H1 (cell line): ENCODE data around the gene C11orf65. TPM values are rescaled to one million over a fixed set of nuclear protein-coding genes. Genes with fewer than 3 reads are reported as not detected.

Experiments
- ATF2 ChIP-seq: IDR thresholded peaks from 2 replicates; pipeline ENCODE4 v1.6.1; 2012; ENCODE audit warnings: low read length, inconsistent platforms
- PHF8 ChIP-seq: fragments of 200-600 bp; sonication (generic); conservative IDR thresholded peaks from 2 replicates; pipeline ENCODE4 v1.7.1; 2012; ENCODE audit warnings: low read depth, mild to moderate bottlenecking, inconsistent platforms, low read length, moderate library complexity
- POLR2A ChIP-seq, 2 experiments: IDR thresholded peaks; 1 replicate in 1 of 2; 2 replicates in 1 of 2; pipeline ENCODE4 v1.6.1; 2011; ENCODE audit warnings: low read depth in 2 of 2, low read length in 2 of 2, mild to moderate bottlenecking in 2 of 2; ENCODE audit errors: control extremely low read depth in 1 of 2
- RAD21 ChIP-seq, 2 experiments: IDR thresholded peaks in 1 of 2; conservative IDR thresholded peaks in 1 of 2; 2 replicates each; pipeline ENCODE4 v1.6.1; 2011; ENCODE audit warnings: low read depth in 2 of 2, low read length in 2 of 2, improper control_type of control experiment in 1 of 2, inconsistent platforms in 1 of 2, mild to moderate bottlenecking in 1 of 2, moderate library complexity in 1 of 2
- SRF ChIP-seq: IDR thresholded peaks from 2 replicates; pipeline ENCODE4 v1.6.1; 2011; ENCODE audit warnings: mild to moderate bottlenecking, low read depth, low read length, moderate library complexity
- TEAD4 ChIP-seq: IDR thresholded peaks from 2 replicates; pipeline ENCODE4 v1.6.1; 2012; ENCODE audit warnings: low read depth, low read length, inconsistent platforms, mixed read lengths
- polyA plus RNA-seq, 7 experiments: library from polyadenylated mRNA; depleted of rRNA in 3 of 7; stranded (reverse) in 5 of 7; unstranded in 2 of 7; fragments of >200 nt in 5 of 7; fragments of 200-250 nt in 2 of 7; gene quantifications; 1 replicate in 5 of 7; 2 replicates in 1 of 7; 4 replicates in 1 of 7; pipeline versions ENCODE4 v1.2.1 to v1.2.3, GENCODE V29; 2011 to 2013; ENCODE audit warnings: missing spikeins in 2 of 7, mixed read lengths in 2 of 7
- total RNA-seq: library from RNA; stranded (reverse); fragmentation: NEBNext Ultra II Directional; extraction: Animal tissue kit (Norgen Biotek cat#: 25700); gene quantifications from 2 replicates; pipeline ENCODE4 v1.2.1, GENCODE V29; 2021
- TF ChIP-seq, protein P1 (sequence below): fragments of 300-600 bp; sonication (generic); IDR thresholded peaks from 2 replicates; pipeline ENCODE4 v1.7.1; 2012; ENCODE audit warnings: low read length, moderate library complexity, mild to moderate bottlenecking, inconsistent platforms; ENCODE audit not compliant: insufficient replicate concordance

C11orf65 gene
- total and polyA plus RNA-seq, 2 of the 8 experiments (the other 6 are each of a cell fraction or from before 2014, with no cell fraction given): 0.14 to 0.22 TPM

DNA sequence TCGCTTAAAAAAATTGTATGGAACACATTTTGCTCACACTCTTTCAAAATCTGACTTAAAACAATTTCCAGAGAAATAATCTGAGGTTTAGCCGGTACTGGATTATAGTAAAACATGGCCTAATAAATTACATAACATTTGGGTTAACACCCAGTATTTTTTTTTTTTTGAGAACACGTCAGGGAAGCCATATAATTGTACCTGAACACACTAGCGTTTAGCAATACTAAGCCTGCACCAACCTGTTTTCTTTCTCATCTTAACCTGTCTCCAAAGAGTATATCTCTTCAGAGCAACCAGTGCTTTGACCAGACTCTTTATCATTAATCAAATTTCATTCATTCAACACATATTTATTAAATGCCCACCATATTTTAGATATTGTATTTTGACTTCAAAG is 32.8 kb upstream of the C11orf65 start (continued):
- TF ChIP-seq, protein P1, sequence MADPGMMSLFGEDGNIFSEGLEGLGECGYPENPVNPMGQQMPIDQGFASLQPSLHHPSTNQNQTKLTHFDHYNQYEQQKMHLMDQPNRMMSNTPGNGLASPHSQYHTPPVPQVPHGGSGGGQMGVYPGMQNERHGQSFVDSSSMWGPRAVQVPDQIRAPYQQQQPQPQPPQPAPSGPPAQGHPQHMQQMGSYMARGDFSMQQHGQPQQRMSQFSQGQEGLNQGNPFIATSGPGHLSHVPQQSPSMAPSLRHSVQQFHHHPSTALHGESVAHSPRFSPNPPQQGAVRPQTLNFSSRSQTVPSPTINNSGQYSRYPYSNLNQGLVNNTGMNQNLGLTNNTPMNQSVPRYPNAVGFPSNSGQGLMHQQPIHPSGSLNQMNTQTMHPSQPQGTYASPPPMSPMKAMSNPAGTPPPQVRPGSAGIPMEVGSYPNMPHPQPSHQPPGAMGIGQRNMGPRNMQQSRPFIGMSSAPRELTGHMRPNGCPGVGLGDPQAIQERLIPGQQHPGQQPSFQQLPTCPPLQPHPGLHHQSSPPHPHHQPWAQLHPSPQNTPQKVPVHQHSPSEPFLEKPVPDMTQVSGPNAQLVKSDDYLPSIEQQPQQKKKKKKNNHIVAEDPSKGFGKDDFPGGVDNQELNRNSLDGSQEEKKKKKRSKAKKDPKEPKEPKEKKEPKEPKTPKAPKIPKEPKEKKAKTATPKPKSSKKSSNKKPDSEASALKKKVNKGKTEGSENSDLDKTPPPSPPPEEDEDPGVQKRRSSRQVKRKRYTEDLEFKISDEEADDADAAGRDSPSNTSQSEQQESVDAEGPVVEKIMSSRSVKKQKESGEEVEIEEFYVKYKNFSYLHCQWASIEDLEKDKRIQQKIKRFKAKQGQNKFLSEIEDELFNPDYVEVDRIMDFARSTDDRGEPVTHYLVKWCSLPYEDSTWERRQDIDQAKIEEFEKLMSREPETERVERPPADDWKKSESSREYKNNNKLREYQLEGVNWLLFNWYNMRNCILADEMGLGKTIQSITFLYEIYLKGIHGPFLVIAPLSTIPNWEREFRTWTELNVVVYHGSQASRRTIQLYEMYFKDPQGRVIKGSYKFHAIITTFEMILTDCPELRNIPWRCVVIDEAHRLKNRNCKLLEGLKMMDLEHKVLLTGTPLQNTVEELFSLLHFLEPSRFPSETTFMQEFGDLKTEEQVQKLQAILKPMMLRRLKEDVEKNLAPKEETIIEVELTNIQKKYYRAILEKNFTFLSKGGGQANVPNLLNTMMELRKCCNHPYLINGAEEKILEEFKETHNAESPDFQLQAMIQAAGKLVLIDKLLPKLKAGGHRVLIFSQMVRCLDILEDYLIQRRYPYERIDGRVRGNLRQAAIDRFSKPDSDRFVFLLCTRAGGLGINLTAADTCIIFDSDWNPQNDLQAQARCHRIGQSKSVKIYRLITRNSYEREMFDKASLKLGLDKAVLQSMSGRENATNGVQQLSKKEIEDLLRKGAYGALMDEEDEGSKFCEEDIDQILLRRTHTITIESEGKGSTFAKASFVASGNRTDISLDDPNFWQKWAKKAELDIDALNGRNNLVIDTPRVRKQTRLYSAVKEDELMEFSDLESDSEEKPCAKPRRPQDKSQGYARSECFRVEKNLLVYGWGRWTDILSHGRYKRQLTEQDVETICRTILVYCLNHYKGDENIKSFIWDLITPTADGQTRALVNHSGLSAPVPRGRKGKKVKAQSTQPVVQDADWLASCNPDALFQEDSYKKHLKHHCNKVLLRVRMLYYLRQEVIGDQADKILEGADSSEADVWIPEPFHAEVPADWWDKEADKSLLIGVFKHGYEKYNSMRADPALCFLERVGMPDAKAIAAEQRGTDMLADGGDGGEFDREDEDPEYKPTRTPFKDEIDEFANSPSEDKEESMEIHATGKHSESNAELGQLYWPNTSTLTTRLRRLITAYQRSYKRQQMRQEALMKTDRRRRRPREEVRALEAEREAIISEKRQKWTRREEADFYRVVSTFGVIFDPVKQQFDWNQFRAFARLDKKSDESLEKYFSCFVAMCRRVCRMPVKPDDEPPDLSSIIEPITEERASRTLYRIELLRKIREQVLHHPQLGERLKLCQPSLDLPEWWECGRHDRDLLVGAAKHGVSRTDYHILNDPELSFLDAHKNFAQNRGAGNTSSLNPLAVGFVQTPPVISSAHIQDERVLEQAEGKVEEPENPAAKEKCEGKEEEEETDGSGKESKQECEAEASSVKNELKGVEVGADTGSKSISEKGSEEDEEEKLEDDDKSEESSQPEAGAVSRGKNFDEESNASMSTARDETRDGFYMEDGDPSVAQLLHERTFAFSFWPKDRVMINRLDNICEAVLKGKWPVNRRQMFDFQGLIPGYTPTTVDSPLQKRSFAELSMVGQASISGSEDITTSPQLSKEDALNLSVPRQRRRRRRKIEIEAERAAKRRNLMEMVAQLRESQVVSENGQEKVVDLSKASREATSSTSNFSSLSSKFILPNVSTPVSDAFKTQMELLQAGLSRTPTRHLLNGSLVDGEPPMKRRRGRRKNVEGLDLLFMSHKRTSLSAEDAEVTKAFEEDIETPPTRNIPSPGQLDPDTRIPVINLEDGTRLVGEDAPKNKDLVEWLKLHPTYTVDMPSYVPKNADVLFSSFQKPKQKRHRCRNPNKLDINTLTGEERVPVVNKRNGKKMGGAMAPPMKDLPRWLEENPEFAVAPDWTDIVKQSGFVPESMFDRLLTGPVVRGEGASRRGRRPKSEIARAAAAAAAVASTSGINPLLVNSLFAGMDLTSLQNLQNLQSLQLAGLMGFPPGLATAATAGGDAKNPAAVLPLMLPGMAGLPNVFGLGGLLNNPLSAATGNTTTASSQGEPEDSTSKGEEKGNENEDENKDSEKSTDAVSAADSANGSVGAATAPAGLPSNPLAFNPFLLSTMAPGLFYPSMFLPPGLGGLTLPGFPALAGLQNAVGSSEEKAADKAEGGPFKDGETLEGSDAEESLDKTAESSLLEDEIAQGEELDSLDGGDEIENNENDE: no peak
- no peak for TF ChIP-seq POLR2A (IDR thresholded peaks at IDR 0.05; ENCODE audit: control extremely low read depth in 1 of 2, low read depth in 2 of 2, low read length in 2 of 2)
- TF ChIP-seq ATF2: no peak
- TF ChIP-seq TEAD4: no peak
- TF ChIP-seq RAD21 (IDR thresholded peaks at IDR 0.05 in 1 of 2, conservative IDR thresholded peaks at IDR 0.05 in 1 of 2; ENCODE audit: low read depth in 2 of 2, low read length in 2 of 2): no peak
- TF ChIP-seq SRF: no peak
- TF ChIP-seq PHF8: no peak
